ENCODE data around the gene DSG3.

DNA sequence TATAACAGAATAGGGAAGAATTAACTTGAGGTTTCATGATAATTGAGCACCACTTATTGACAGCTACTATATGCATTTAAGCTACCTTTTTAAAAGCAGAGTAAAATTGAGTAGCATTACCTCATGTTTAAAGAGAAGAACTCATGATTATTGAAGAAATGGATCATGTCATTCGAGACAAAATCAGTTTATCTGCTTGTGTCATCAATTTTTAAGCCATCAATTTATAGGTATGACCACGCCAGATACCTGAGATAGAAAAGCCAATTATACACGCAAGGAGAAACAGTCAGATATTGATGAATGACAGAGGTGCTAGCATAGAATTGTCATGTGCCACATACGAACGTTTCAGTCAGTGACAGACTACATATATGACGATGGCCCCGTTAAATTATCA lies 78.8 kb downstream of the DSG3 start:
- TF ChIP-seq L3MBTL2 (conservative IDR thresholded peaks at IDR 0.05) (no peak), TARDBP (IDR thresholded peaks at IDR 0.05) (no peak), FOXM1 (IDR thresholded peaks at IDR 0.05; ENCODE audit: borderline replicate concordance) (no peak), NFRKB (IDR thresholded peaks at IDR 0.05) (no peak), ELF4 (IDR thresholded peaks at IDR 0.05) (no peak), ZNF384 (IDR thresholded peaks at IDR 0.05) (no peak), FOXK2 (IDR thresholded peaks at IDR 0.05) (no peak), SP1 (IDR thresholded peaks at IDR 0.05) (no peak), SUZ12 (IDR thresholded peaks at IDR 0.05) (no peak)
